HG03025 (cell line): ENCODE measurements around the gene TMEM184C.

Source experiments
- ATAC-seq: cut with Tn5 transposase; IDR thresholded peaks from one replicate; pipeline ENCODE4 v1.9.1; 2021; ENCODE audit warnings: mild to moderate bottlenecking, moderate library complexity; ENCODE audit not compliant: unreplicated experiment, low FRiP score

The TMEM184C gene

DNA sequence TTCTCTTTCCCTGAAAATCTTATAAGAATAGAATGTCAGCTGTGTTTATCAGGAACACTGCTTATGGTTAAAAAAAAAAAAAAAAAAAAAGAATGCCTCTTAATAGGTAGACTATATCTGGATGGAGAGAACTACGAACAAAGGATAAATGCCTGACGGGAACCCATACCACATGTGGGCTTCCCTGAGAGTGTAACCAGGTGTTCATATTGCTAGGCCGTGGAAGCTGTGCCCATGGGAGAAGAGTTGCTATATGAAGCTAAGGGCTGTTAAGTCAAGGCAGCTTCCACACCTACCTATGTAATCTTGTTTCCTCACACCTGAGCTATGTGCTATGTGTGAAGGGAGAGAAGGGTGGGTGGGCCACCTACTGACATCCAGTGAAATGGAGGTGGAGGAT lies 27.3 kb downstream of the TMEM184C start:
- ATAC-seq: no peak

DNA sequence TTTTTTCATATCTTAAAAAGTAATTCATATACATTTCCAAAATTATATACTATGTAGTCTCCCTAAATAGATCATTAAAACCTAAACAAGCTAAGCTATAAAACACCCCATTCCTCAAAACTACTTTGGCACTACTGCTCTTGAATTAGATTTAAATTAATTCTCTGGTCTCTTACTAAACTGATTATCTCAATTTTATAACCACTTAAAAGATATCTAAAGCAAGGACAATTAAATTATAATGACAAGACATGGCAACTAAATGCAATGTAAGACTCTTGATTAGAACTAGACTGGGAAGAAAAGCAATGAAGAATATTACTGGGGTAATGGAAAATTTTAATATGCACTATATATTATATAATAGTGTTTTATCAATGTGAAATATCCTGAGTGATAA lies 27.9 kb downstream of the TMEM184C start:
- no peak for ATAC-seq

DNA sequence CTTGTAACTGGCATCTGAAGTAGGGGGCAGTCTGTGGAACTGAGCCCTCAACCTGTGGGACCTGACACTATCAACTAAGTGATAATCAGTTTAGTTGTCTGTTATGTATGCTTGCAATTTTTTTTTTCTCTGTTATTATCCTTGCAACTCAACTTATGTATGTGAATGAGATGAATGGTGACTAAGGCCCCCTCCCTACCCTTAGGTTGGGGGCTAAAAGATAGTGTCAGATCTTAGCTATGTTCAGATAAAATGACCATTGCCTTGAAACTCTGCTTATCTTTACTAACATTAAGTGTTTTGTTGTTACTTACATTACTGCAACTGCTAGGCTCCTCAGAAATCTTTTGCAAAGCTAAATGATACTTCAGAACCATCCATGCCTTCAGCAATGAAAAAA lies 31.5 kb downstream of the TMEM184C start:
- no peak for ATAC-seq

DNA sequence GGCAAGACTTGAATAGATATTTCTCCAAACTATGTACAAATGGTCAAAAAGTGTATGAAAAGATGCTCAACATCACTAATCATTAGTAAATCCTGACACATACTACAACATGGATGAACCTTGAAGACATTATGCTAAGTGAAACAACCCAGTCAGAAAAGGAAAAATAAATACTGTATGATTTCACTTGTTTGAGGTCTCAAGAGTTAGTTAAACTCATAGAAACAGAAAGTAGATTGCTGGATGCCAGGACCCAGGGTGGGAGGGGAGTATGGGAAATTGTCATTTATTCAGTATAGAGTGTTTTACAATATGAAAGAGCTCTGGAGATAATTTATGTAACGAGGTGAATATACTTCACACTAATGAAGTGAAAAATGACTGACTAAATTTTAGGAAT lies 34.4 kb downstream of the TMEM184C start:
- ATAC-seq: no peak

DNA sequence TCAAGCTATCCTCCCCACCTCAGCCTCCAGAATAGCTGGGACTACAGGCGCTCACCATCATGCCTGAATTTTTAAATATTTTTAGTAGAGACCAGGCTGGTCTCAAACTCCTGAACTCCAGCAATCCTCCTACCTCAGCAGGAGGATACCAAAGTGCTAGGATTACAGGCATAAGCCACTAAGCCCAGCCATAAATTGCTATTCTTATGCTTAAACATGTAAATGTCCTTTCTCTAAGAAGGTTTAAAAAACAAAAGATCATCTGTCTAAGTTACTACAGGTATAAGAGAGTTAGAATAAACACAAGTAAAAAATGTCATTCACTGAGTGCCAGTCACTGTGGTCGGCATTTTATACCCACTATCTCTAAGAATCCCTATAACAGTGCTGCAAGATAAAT lies 38.4 kb downstream of the TMEM184C start:
- ATAC-seq: no peak

DNA sequence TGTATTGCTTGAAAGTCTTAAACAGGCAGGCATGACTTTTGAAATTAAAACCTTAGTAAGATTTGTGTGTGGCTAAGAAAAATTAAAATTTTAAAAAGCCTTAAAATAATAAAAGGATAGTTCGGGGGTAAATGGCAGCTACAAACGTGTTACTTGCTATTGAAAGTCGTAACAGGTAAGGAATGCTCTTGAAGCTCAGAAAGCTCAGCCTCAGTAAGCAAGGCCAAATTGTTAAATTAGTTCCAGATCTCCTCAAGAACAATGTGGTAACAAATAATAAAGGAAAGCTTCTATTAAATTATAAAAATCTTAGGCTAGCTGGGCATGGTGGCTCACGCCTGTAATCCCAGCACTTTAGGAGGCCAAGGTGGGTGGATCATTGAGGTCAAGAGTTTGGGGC lies 41.3 kb downstream of the TMEM184C start:
- no peak for ATAC-seq

DNA sequence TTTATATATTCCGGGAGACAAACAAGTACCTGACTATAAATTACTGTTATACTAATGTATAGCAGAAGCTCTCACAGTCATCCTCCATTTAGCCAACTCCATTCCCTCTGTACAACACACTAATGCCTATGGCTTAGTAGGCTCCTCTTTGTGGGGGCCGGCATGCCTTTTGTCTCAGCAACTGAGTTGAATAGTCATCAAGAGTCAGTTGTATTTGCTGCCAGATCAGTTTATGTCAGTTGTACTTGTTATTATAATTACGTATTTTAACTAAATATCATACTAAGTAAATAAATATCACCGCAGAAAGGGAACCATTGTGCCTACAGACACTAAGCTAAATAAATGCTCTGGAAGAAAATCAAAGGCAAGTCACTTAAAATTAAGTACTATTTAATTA lies 56.9 kb downstream of the TMEM184C start:
- ATAC-seq: no peak

DNA sequence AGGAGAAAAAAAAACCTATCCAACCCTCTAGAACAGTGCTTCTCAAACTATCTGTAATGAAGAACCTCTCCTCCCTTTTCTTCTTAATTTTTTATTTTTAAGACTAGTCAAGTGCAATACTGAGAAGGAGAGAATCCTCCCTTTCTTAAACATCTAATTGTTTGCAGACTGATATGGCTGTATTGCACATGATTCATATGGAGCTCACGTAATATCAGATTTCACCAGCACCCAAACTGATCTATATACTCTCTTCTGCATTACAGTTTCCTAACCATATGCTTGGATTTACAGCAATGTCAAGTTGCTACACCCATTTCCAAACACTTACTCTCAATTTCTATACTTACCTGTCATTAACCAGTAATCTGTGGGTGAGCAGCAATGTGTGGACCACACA lies 57.3 kb downstream of the TMEM184C start:
- ATAC-seq: no peak

DNA sequence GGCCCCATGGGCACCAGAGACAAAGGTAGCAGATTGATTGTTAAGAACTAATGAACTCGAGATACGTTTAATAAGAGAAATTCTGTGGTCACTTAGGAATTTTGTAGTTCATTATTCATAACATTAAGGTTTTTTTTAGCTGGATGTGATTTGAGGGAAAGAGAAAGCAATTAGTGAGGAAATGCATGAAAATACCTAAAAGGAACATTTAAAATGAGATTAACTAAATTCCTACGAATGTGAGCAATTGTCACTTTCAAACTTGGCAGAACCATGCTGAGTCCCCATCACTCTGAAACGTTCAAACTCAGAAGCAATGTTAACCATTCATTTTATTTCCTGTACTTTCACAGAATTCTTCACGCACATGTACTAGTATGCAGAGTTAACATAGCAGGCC lies 60.9 kb downstream of the TMEM184C start:
- no peak for ATAC-seq

DNA sequence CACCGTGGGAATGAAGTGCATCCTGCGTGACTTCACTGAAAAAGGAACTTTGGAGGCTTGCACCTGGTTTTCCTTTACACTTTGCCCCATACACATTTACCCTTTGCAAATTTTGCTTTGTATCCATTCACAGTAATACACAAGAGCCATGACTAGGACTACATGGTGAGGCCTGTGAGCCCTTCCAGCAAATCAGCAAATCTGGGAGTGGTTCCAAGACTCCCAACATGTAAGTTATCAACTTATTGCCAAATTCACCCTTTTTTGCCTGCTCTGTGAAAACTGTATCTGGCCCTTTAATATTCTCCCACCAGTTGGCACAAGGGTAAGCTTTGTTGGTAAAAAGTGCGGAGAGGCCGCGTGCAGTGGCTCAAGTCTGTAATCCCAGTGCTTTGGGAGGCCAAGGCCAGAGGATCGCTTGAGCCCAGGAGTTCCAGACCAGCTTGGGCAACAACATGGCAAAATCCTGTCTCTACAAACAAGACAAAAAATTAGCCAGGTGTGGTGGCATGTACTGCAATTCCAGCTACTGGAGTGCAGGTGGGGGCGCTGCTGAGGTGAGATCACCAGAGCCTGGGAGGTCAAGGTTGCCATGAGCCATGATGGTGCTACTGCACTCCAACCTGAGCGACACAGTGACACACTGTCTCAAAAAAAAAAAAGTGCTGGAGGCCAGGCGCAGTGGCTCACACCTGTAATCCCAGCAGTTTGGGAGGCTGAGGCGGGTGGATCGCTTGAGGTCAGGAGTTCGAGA lies 61.8 kb downstream of the TMEM184C start:
- ATAC-seq: no peak

DNA sequence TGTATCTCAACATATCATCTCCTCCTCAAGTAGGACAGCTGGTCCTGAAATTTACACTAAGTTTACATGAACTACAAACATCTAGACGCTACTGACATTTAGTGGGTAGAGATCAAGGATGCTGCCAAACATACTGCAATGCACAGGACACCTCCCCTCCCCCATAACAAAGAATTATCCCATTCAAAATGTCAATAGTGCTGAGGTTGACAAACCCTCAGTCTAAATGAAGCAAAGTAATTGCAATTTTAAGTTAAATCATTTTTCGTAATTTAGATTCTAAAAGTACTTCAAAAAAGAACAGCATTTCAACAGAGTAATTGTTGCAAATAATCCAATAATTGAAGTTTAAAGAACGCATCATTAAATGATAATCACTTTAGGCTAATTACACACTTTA lies 65.6 kb downstream of the TMEM184C start:
- ATAC-seq: no peak

DNA sequence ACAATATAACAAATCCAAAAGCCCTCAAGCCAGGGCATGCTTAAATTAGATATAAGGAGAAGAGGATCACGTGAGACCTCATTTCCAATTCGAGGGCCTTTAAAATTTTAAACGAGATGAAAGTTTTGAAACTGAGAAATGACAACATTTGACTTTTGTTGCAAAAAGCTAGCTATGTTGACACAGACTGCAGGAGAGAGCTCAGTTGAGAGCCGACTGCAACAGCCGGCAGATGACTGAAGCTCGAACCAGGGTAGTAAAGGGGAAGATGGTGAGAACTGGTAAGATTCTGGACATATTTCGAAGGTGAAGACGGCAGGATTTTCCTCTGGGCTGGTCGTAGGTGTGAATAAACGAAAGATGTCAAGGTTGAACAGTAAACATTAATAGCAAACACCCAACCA lies 66.0 kb downstream of the TMEM184C start:
- no peak for ATAC-seq

DNA sequence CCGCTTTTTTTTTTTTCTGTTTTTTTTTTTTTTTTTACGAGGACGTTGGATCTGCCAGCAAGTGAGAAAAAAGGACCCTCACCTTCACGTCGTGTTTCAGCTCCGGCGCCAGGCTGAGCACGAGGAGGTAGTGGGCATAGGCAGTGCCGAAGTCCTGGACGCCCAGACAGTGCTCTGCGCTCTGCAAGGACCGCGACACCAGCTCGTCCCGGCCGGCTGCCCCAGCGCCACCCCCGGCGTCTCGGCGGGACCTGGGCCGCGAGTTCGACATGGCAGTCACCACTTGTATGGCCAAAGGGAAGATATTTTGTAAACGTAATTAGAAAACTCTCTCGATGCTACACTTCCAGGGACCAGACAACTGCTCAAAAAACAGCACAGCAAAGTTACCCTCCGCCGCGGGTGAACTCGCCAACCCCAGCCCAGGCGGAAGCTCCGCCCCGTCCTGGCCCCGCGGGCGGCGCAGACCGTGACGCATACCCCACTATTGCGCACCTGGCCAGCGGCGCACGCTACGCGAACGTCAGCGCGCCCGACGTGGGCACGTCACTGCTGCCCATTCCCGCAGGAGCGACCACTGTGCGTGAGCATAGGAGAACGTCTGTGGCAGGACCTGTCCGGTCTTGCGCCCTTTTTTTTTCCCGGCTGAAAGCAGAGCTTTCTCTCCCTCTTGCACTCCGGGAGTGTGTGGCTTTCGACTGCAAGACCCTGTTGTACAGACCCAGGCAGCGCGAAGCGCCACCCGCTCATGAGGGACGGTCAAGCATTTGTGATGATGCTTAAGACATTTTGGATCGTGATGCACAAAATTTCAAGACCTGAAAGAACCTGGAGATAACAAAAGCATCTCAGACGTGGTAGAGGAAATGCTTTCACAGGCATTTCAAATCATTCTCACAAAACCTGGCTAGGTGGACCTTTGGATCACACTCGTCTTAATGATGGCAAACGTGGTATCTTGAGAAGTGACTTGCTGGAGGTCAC lies 66.8 kb downstream of the TMEM184C start, which contains the start of gene PRMT9:
Gene PRMT9 (minus strand): TSS at position 447 of the 984 bp plus-strand sequence. CDS start 176 bp downstream, at position 271.
- peak; percentile 99 for ATAC-seq

DNA sequence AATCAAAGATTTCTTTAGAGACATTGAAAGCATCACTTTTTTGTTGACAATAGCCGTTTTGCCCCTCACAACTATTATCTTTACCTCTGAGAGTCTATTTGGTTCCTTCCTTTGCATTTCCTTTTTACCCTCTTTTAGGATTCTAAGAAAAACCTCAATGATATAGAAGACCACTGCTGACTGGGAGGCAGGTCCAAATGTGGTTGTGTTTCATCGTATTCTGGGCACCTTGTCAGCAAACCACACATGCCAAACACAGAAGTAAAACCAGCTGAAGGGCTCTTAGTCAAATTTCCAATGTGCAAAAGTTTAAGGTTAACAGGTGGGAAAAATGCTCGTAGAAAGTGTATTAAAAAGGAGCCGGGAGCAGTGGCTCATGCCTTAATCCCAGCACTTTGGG lies 71.9 kb downstream of the TMEM184C start:
- ATAC-seq: no peak

DNA sequence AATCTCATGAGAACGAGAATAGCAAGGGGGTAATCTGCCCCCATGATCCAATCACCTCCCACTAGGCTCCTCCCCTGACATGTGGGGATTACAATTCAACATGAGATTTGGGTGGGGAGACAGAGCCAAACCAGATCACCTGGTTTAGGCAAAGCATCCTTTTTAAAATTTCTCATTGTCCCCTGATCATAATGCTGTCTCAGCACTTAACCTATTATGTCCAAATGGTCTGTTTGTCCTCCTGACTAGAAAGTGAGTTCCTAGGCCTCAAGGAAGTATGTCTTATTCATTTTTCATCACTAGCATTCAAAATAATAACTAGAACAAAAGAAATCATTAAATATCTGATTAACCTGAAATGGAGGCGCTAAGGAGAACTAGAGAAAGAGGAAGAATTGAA lies 74.6 kb downstream of the TMEM184C start:
- ATAC-seq: no peak

DNA sequence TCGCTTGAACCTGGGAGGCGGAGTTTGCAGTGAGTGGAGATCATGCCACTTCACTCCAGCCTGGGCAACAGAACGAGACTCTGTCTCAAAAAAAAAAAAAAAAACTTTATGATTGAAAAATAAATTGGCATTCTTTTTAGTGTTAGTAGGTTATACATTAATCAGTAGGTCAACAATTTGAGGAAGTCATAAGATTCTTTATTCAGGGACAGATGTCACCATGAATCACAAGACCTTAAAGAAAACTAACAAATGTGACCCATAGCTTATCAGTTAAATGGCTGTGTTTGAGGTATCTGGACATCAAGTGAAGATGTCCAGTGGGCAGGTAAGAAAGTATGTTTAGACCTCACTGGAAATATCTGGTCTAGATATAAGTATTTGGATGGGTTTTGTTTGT lies 76.0 kb downstream of the TMEM184C start:
- ATAC-seq: no peak

DNA sequence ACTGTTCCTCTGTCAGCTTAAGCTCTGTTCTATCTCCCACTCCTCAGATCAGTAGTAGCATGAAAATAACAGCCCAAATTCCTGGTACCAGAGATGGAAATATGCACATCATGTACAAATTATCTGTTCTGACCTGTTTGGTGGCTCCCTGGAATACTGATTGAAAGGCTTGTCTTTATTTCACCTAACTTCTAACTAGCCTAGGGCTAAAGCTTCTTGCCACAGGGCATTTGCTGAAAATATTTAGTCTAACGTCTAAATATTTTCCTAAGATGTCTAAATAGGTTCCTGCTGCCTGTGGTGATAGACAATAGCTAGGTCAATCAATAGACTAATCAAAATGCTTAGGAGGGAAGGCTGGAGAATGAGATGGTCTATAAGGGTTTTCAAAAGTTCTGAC lies 79.7 kb downstream of the TMEM184C start:
- no peak for ATAC-seq

DNA sequence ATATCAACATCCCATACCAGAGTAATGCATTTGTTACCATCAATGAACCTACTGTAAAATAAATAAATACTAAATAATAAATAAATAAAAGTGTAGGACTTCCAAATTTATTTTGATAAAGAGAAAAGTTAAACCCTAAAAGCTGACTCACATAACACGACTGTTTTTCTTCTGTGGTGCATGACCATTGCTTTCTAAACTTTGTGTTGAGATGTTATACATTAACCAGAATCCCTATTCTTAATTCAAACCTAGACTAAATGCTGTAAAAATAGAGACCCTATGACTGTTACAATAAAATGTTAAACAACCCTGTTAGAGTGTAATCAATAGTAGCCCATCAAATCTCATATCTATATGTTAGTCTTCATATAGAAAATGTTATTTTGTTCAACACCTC lies 87.6 kb downstream of the TMEM184C start:
- ATAC-seq: no peak

DNA sequence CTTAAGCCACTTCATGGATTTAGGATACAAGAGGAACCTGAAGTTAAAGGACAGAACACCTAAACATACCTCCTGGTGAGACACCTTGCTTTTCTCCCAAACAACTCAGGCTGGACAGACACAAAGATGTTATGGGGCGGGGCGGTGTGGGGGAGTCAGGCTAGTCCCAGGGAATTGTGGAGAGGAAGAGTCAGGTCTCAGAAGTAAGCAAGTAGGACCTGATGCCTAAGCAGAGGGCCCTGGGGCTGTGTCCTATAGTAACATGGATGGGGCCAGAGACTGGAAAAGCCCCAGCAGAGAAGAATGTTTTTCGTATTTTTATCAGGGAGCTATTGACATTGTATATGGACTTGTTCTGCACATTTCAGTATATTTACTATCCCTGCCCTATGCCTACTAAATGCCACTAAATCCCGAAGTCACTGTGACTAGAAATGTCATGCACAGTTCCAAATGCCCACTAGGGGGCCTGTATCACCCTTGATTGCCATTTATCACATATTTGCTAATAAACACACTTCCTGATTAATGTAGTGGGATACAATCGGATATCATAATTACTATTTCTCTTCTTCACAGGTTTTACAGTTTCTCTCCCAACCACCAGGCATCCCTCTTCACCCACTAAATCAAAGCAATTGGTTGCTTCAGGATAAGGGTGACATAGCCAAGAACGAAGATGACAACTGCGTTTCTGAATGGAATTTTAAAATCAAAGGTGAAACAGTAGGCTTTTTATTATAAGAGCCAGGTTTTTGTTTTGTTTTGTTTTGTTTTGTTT lies 90.9 kb downstream of the TMEM184C start:
- no peak for ATAC-seq

DNA sequence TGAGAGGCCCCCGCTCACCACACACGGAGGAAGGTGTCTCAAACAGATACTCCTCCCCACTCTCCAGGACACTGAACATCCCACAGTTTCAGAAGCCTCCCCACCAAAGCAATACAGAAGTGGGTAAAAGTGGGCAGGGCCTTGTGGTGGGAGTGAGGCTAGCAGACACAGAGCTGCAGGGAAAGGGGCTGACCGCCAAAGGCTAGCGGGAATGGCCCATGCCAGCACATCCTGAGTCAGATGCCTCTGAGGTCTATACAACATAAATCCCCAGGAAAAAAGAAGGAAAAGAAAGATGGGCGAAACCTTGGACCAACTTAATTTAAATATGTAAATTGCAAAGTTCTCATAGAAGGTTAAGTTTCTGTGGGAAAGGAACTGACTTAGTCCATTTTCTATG lies 92.8 kb downstream of the TMEM184C start:
- no peak for ATAC-seq
